GM13977 (cell line): ENCODE measurements around the gene TAS1R1.
A peak's percentile ranks its signal among the peaks of the same experiment; 100 is the strongest.

Experiments used
- DNase-seq: peaks from one replicate; pipeline ENCODE4 v3.0.0; 2012; ENCODE audit warnings: low spot score
- in situ Hi-C: fragments of 300-500 bp; cut with MboI; formaldehyde crosslinking; loops from one replicate; pipeline ENCODE4 v1.12.0; 2022; ENCODE audit warnings: low sequenced_read_pairs, low pct_unique_long_range_greater_than_20kb, mixed read lengths, inconsistent platforms; ENCODE audit not compliant: unreplicated experiment
- TF ChIP-seq, protein P1 (sequence below): IDR thresholded peaks from 2 replicates; pipeline ENCODE4 v1.5.1; 2012; ENCODE audit warnings: mild to moderate bottlenecking, control low read depth; ENCODE audit not compliant: insufficient read depth; ENCODE audit errors: extremely low read depth, missing control alignments

Gene TAS1R1

DNA sequence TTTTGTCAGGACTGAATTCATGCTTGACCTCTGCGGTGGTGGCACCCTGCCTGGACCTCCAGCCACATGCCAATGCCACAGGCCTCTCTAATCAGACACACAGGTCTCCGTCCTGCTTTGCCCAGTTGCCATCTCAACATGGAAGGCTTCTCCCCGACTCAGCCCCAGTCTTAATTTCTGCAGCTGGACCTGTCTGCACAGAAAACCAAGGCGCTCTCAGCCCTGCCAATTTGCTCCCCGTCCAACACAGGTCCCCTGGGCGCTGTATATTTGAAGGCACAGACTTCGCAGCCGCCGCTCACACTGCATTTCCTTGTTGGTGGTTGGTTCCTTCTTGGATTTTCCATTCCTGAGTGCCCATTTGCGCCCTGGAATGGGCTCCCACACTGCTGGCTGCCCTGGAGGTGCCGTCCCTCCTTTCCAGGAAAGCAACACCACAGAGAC lies 35.6 kb upstream of the TAS1R1 start:
- TF ChIP-seq, protein P1, sequence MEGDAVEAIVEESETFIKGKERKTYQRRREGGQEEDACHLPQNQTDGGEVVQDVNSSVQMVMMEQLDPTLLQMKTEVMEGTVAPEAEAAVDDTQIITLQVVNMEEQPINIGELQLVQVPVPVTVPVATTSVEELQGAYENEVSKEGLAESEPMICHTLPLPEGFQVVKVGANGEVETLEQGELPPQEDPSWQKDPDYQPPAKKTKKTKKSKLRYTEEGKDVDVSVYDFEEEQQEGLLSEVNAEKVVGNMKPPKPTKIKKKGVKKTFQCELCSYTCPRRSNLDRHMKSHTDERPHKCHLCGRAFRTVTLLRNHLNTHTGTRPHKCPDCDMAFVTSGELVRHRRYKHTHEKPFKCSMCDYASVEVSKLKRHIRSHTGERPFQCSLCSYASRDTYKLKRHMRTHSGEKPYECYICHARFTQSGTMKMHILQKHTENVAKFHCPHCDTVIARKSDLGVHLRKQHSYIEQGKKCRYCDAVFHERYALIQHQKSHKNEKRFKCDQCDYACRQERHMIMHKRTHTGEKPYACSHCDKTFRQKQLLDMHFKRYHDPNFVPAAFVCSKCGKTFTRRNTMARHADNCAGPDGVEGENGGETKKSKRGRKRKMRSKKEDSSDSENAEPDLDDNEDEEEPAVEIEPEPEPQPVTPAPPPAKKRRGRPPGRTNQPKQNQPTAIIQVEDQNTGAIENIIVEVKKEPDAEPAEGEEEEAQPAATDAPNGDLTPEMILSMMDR, result no peak
- in situ Hi-C loops, result no loop called here

DNA sequence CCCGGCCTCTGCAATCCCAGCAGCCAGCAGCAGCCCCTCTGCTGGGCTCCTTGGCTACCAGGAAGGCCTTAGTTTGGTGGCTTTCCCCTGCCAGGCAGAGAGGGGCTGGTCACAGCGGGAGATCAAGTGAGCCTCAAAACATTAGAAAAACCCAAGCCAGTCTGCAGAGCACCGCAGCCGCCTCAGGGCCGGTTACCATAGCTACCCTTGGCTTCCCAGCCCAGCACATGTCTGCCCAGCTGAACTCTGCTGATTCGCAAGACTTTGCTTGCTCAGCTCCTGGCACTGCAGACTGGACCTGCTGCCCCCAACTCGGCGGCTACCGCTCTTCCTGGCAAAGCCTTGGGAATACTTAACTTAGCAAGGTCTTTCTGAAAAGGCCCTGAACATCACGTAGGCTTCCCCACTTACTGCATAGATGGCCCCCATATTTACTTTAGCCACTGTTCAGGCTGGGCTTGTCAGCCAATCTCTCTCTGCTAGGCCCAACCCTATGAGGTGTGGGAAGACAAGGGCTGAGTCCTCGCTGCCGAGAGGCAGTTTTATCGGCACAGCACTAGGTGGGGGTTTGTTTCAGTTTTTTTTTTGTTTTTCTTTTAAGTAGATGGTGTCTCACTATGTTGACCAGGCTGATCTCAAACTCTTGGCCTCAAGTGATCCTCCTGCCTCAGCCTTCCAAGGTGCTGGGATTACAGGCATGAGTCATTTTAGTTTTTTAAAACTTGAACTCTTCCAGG lies 35.0 kb upstream of the TAS1R1 start:
- in situ Hi-C loops, result no loop called here
- DNase-seq, result no peak
- TF ChIP-seq, protein P1, result no peak

More for the DNA sequence above, 35.6 kb upstream of the TAS1R1 start:
- DNase-seq, result no peak

DNA sequence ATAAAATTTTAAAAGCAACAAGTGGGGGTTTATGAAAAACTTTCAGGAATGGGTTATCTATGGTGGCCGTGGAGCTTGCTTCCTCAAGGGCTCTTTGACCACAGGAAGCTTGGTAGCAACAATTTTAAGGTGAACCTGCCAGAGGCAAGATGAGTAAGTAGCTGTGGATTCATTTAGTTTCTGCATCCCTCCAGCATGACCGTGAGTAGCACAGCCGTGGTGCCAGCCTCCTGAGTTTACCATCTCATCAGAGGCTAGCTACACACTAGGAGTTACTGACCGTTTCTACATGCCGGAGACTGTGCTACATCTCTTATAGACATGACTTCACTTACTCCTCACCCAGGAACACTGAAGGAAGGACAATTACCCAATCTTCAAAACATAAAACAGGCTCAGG lies 33.6 kb upstream of the TAS1R1 start:
- DNase-seq, result no peak
- TF ChIP-seq, protein P1, result no peak

DNA sequence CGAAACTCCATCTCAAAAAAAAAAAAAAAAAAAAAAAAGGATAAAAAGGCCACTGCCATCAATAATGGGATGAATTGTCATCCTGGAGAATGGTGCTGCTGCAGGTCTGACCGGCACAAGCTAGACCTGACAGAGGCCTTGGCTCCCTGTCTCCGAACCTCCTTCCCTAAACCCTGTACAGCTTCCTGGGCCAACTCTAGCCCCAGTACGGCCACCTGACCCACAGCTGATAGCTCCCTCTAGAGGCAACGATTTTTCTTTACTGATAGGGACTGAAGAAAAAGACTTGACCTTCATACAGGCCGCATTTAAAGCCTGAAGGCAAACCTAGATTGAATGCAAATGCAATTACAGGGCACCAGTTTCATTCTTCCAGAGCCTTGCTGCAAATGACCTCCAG lies 31.5 kb upstream of the TAS1R1 start:
- TF ChIP-seq, protein P1, result peak; percentile 56
- in situ Hi-C loops, result no loop called here
- peak; percentile 50 for DNase-seq

More for the DNA sequence above, 33.6 kb upstream of the TAS1R1 start:
- in situ Hi-C loops, result no loop called here

DNA sequence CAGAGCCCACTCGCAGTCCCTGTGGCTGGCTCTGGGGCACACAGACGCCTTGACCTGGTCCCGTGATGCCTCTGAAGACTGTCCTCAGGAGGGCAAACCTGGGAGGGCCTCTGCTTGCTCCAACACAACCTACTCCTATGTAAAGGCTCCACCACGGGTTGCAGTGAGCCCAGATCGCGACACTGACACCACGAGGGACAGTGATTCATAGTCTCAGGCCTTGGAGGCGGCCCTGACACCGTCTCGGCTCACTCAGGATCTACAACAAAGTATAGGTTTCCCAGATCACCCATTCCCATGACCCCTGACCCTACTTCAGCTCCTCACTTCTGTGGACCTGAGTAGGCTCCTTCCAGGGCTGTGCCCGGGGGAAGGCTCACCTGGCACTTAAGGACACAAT lies 28.8 kb upstream of the TAS1R1 start:
- in situ Hi-C loops, result no loop called here
- DNase-seq, result no peak
- TF ChIP-seq, protein P1, result no peak

DNA sequence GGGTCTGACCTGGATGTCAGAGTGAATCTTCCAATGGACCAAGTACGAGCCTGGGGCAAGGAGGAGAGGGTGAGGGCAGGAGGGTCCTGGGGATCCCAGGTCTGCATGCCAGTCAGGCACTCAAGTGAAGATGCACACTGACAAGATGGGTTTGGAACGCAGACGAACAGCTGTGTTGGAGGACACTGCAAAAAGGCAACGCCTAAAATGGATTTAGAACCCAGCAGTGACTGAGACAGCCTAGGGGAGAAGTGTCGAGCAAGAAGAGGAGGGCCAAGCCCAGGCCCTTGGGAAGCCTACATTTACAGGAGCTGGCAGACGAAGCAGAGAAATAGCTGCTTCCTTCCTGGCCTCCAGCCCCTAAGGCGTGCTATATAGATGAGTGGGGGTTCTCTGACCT lies 26.6 kb upstream of the TAS1R1 start:
- no peak for DNase-seq
- in situ Hi-C loops, result no loop called here
- TF ChIP-seq, protein P1, result no peak
